Measurements from ENCODE around the gene RIOX2. TPM values are rescaled to one million over a fixed set of nuclear protein-coding genes. Genes with fewer than 3 reads are reported as not detected.

The RIOX2 gene
- total and polyA plus RNA-seq, 2 of the 8 experiments (the other 6 are each of a cell fraction or from before 2014, with no cell fraction given): 3.8 to 16.4 TPM

DNA sequence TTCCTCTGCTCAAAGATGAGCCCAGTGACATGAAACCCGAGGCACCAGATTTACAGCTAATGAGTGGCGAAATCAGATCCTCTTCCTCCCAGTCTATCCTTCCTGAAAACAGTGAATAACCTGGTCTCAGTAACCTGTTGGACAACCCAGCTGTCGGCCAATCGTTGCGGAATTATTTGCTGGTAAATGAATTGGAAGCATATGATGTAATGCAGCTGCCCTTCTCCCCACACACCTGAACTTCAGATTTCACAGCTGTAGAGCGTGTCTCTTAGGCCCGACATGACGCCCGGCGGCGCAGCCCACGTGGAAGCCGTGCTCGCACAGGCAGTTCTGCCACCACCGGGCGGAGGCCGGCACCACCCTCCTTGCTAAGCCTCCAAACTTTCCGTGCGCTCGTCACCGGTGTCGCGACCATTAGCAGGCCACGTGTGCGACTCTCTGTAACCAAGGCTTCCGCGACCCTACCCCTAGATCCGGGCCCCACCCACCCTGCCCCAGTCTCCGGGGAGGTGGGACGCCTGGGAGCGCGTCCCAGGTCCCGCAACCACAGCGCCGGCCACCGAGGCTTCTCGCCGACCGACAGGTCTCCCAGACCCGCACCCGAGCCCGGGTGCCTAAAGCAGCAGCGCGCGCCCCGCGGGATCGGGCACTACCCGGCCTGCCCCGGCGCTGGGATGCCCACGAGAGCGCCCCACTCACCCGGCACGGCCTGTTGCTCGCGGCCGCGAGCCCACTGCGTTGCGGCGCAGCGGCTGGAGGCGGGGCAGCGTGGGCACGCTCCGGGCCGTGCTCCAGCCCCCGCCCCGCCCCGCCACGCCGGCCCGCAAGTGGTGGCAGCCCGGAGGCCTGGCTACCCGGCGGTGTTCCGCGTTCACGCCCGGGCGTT is at the start of gene RIOX2 (continued):
- TF ChIP-seq, protein P1, sequence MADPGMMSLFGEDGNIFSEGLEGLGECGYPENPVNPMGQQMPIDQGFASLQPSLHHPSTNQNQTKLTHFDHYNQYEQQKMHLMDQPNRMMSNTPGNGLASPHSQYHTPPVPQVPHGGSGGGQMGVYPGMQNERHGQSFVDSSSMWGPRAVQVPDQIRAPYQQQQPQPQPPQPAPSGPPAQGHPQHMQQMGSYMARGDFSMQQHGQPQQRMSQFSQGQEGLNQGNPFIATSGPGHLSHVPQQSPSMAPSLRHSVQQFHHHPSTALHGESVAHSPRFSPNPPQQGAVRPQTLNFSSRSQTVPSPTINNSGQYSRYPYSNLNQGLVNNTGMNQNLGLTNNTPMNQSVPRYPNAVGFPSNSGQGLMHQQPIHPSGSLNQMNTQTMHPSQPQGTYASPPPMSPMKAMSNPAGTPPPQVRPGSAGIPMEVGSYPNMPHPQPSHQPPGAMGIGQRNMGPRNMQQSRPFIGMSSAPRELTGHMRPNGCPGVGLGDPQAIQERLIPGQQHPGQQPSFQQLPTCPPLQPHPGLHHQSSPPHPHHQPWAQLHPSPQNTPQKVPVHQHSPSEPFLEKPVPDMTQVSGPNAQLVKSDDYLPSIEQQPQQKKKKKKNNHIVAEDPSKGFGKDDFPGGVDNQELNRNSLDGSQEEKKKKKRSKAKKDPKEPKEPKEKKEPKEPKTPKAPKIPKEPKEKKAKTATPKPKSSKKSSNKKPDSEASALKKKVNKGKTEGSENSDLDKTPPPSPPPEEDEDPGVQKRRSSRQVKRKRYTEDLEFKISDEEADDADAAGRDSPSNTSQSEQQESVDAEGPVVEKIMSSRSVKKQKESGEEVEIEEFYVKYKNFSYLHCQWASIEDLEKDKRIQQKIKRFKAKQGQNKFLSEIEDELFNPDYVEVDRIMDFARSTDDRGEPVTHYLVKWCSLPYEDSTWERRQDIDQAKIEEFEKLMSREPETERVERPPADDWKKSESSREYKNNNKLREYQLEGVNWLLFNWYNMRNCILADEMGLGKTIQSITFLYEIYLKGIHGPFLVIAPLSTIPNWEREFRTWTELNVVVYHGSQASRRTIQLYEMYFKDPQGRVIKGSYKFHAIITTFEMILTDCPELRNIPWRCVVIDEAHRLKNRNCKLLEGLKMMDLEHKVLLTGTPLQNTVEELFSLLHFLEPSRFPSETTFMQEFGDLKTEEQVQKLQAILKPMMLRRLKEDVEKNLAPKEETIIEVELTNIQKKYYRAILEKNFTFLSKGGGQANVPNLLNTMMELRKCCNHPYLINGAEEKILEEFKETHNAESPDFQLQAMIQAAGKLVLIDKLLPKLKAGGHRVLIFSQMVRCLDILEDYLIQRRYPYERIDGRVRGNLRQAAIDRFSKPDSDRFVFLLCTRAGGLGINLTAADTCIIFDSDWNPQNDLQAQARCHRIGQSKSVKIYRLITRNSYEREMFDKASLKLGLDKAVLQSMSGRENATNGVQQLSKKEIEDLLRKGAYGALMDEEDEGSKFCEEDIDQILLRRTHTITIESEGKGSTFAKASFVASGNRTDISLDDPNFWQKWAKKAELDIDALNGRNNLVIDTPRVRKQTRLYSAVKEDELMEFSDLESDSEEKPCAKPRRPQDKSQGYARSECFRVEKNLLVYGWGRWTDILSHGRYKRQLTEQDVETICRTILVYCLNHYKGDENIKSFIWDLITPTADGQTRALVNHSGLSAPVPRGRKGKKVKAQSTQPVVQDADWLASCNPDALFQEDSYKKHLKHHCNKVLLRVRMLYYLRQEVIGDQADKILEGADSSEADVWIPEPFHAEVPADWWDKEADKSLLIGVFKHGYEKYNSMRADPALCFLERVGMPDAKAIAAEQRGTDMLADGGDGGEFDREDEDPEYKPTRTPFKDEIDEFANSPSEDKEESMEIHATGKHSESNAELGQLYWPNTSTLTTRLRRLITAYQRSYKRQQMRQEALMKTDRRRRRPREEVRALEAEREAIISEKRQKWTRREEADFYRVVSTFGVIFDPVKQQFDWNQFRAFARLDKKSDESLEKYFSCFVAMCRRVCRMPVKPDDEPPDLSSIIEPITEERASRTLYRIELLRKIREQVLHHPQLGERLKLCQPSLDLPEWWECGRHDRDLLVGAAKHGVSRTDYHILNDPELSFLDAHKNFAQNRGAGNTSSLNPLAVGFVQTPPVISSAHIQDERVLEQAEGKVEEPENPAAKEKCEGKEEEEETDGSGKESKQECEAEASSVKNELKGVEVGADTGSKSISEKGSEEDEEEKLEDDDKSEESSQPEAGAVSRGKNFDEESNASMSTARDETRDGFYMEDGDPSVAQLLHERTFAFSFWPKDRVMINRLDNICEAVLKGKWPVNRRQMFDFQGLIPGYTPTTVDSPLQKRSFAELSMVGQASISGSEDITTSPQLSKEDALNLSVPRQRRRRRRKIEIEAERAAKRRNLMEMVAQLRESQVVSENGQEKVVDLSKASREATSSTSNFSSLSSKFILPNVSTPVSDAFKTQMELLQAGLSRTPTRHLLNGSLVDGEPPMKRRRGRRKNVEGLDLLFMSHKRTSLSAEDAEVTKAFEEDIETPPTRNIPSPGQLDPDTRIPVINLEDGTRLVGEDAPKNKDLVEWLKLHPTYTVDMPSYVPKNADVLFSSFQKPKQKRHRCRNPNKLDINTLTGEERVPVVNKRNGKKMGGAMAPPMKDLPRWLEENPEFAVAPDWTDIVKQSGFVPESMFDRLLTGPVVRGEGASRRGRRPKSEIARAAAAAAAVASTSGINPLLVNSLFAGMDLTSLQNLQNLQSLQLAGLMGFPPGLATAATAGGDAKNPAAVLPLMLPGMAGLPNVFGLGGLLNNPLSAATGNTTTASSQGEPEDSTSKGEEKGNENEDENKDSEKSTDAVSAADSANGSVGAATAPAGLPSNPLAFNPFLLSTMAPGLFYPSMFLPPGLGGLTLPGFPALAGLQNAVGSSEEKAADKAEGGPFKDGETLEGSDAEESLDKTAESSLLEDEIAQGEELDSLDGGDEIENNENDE (IDR thresholded peaks at IDR 0.05; ENCODE audit: insufficient replicate concordance, low read length): no peak
- no peak for TF ChIP-seq BCL11A (IDR thresholded peaks at IDR 0.05; ENCODE audit: low read depth in 2 of 2, low read length in 2 of 2)
- TF ChIP-seq RBBP5 (IDR thresholded peaks at IDR 0.05; ENCODE audit: borderline replicate concordance, low read depth, low read length): peak; percentile 63; the same call in 1 of the 2 replicates
- peak; percentile 47 for TF ChIP-seq KDM4A (IDR thresholded peaks at IDR 0.05; ENCODE audit: low read depth, low read length, severe bottlenecking)
- TF ChIP-seq EP300 (IDR thresholded peaks at IDR 0.05; ENCODE audit: borderline replicate concordance in 1 of 2, low read depth in 2 of 2, low read length in 2 of 2): no peak
- TF ChIP-seq CHD2 (IDR thresholded peaks at IDR 0.05; ENCODE audit: low read length): no peak
- no peak for TF ChIP-seq TAF7 (optimal IDR thresholded peaks at IDR 0.05; ENCODE audit: borderline replicate concordance, low read depth, low read length)
- TF ChIP-seq CBX5 (IDR thresholded peaks at IDR 0.05; ENCODE audit: low read depth, low read length): no peak
- TF ChIP-seq, protein P2, sequence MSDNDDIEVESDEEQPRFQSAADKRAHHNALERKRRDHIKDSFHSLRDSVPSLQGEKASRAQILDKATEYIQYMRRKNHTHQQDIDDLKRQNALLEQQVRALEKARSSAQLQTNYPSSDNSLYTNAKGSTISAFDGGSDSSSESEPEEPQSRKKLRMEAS (IDR thresholded peaks at IDR 0.05): peak; percentile 88
